HFFc6 (cell line): ENCODE measurements around the gene ABHD1. TPM values are rescaled to one million over a fixed set of nuclear protein-coding genes. Genes with fewer than 3 reads are reported as not detected.

Experiments used
- DNase-seq: peaks from one replicate; pipeline ENCODE4 v3.0.0-alpha.2; 2018
- H3K27ac Mint-ChIP-seq: 2 replicates; pipeline ENCODE4 v1.8.0; 2020; ENCODE audit warnings: mild to moderate bottlenecking, mixed read lengths
- H3K27me3 Mint-ChIP-seq: 2 replicates; pipeline ENCODE4 v1.8.0; 2021; ENCODE audit warnings: mild to moderate bottlenecking, moderate library complexity, mixed read lengths; ENCODE audit not compliant: insufficient read depth
- H3K36me3 Mint-ChIP-seq: 2 replicates; pipeline ENCODE4 v1.8.0; 2021; ENCODE audit warnings: low read depth, mixed read lengths
- H3K4me1 Mint-ChIP-seq: 2 replicates; pipeline ENCODE4 v1.8.0; 2020; ENCODE audit warnings: low read depth, mixed read lengths
- H3K4me3 Mint-ChIP-seq: 2 replicates; pipeline ENCODE4 v1.8.0; 2020; ENCODE audit warnings: mild to moderate bottlenecking, moderate library complexity, mixed read lengths
- H3K9me3 Mint-ChIP-seq: 2 replicates; pipeline ENCODE4 v1.8.0; 2020; ENCODE audit warnings: mild to moderate bottlenecking, mixed read lengths
- CTCF ChIP-seq: fragments of 200-600 bp; sonication (generic); IDR thresholded peaks from 2 replicates; pipeline ENCODE4 v1.5.0; 2021; ENCODE audit warnings: antibody characterized with exemption, mild to moderate bottlenecking
- total RNA-seq, 6 experiments: library from RNA; stranded (reverse); fragmentation: NEBNext Ultra II Directional; extraction: Animal tissue kit (Norgen Biotek cat#: 25700); gene quantifications; 2 replicates in 1 of 6; 3 replicates in 5 of 6; pipeline ENCODE4 v1.2.3, GENCODE V29; 2021

ABHD1 gene
- total RNA-seq, 6 experiments from 2014 or later: not detected

DNA sequence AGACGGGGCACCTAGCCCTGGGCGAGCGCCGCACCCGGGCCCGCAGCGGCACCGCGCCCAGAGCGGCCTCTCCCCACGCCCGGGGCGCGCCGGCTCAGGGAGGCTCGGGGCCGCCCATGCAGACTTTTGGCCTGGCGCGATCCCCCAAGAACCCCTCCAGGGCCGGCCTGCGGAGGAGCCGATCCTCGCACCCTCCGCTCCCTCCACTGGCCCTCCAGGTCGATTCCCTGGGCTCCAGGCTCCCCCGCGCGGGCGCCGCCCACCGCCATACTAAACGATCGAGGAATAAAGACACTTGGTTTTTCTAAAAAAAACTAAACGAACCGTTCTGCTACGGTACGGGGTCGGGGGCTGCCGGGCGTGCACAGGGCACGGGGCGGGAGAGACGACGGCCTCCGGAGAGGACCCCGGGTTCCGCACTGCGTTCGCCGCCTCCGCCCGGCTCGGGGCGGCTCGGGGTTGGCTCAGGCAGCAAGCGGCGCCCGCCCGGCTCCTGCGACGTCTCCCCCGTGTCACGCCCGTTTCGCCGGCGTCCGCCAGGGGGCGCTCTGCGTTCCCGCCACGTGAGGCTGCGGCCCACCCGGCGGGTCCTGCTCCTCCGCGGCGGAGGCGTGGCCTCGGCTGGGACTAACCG is 37.4 kb upstream of the ABHD1 start:
- Mint-ChIP-seq H3K4me3 (peak overlapping the region; percentile 79), H3K27ac (peak overlapping the region; percentile 65), H3K36me3 (peaks cover 4% of the 10 kb centered on the region; the same call in 1 of the 2 replicates), H3K9me3 (no peaks in the 10 kb centered on the region), H3K4me1 (peaks cover 21% of the 10 kb centered on the region), H3K27me3 (peaks cover 3% of the 10 kb centered on the region)
- peak; percentile 84 for DNase-seq
- TF ChIP-seq CTCF: peak; percentile 96

GRCh38 chr2:27086724-27087593 is 36.7 kb upstream of the ABHD1 start, which contains the start of gene KHK:
KHK (plus strand) TSS chr2:27086772; CDS start chr2:27087260, 488 bp downstream.
- no peaks in the 10 kb centered on the region for H3K9me3 Mint-ChIP-seq
- peaks cover 16% of the 10 kb centered on the region for H3K4me1 Mint-ChIP-seq
- DNase-seq: no peak
- H3K27me3 Mint-ChIP-seq: peaks cover 3% of the 10 kb centered on the region
- H3K36me3 Mint-ChIP-seq: no peaks in the 10 kb centered on the region
- TF ChIP-seq CTCF: peak; percentile 66
- H3K27ac Mint-ChIP-seq: peak within 1 kb of the TSS; percentile 65
- peak within 1 kb of the TSS; percentile 82 for H3K4me3 Mint-ChIP-seq

DNA sequence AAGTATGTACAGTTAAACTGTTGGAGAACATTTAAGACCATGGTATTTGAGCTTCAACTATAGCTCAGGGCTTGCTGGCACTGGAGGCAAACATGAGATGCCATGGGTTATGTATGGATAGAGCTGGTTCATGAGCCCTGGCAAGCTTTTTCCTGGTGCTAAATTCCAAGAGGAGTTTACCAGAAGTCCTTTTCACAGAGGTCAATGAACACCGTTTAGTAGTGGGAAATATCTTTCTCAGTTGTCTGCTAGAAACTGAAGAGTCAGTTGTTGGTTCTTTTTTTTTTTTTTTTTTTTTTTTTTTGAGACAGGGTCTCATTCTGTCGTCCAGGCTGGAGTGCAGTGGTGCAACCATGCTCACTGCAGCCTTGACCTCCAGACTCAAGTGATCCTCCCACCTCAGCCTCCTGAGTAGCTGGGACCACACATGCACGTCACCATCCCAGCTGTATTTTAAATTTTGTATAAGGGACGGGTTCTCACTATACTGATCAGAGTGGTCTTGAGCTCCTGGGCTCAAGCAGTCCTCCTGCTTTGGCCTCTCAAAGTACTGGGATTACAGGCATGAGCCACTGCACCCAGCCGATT is 35.7 kb upstream of the ABHD1 start:
- H3K27ac Mint-ChIP-seq: no peak overlapping the region
- H3K4me1 Mint-ChIP-seq: peaks cover 17% of the 10 kb centered on the region
- no peaks in the 10 kb centered on the region for H3K9me3 Mint-ChIP-seq
- no peaks in the 10 kb centered on the region for H3K36me3 Mint-ChIP-seq
- DNase-seq: no peak
- H3K4me3 Mint-ChIP-seq: no peak overlapping the region
- TF ChIP-seq CTCF: no peak
- peaks cover 5% of the 10 kb centered on the region for H3K27me3 Mint-ChIP-seq

- Mint-ChIP-seq H3K27ac (no peak overlapping the region), H3K4me3 (no peak overlapping the region), H3K36me3 (no peaks in the 10 kb centered on the region), H3K27me3 (peaks cover 5% of the 10 kb centered on the region), H3K9me3 (no peaks in the 10 kb centered on the region), H3K4me1 (peaks cover 23% of the 10 kb centered on the region)
- no peak for TF ChIP-seq CTCF
- DNase-seq: no peak
These were observed 35.0 kb upstream of the ABHD1 start for GRCh38 chr2:27088634-27089033.

- H3K36me3 Mint-ChIP-seq: no peaks in the 10 kb centered on the region
- no peak overlapping the region for H3K27ac Mint-ChIP-seq
- H3K4me3 Mint-ChIP-seq: no peak overlapping the region
- peaks cover 23% of the 10 kb centered on the region for H3K4me1 Mint-ChIP-seq
- TF ChIP-seq CTCF: no peak
- no peaks in the 10 kb centered on the region for H3K9me3 Mint-ChIP-seq
- DNase-seq: no peak
- peaks cover 5% of the 10 kb centered on the region for H3K27me3 Mint-ChIP-seq
These were observed 34.3 kb upstream of the ABHD1 start for GRCh38 chr2:27089111-27089954.
